Measurements from ENCODE around the gene CASK.
A peak's percentile ranks its signal among the peaks of the same experiment; 100 is the strongest.

The CASK gene

GRCh38 chrX:41718481-41719235 lies 204.7 kb downstream of the CASK start:
- DNase-seq (ENCODE audit: low read depth) = peak; percentile 74
- in situ Hi-C loops (cut with HindIII; ENCODE audit: low sequenced_read_pairs) = no loop called here

GRCh38 chrX:41716767-41717473 lies 206.4 kb downstream of the CASK start:
- in situ Hi-C loops (cut with HindIII; ENCODE audit: low sequenced_read_pairs) = no loop called here
- TF ChIP-seq, protein P1, sequence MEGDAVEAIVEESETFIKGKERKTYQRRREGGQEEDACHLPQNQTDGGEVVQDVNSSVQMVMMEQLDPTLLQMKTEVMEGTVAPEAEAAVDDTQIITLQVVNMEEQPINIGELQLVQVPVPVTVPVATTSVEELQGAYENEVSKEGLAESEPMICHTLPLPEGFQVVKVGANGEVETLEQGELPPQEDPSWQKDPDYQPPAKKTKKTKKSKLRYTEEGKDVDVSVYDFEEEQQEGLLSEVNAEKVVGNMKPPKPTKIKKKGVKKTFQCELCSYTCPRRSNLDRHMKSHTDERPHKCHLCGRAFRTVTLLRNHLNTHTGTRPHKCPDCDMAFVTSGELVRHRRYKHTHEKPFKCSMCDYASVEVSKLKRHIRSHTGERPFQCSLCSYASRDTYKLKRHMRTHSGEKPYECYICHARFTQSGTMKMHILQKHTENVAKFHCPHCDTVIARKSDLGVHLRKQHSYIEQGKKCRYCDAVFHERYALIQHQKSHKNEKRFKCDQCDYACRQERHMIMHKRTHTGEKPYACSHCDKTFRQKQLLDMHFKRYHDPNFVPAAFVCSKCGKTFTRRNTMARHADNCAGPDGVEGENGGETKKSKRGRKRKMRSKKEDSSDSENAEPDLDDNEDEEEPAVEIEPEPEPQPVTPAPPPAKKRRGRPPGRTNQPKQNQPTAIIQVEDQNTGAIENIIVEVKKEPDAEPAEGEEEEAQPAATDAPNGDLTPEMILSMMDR (IDR thresholded peaks at IDR 0.05; ENCODE audit: low read depth, low read length, missing control alignments) = no peak
- no peak for DNase-seq (ENCODE audit: low read depth)
- no peak overlapping the region for H3K4me3 ChIP-seq (ENCODE audit: low read depth, low read length)

More at GRCh38 chrX:41718481-41719235, 204.7 kb downstream of the CASK start:
- no peak overlapping the region for H3K4me3 ChIP-seq (ENCODE audit: low read depth, low read length)
- TF ChIP-seq, protein P1 (IDR thresholded peaks at IDR 0.05; ENCODE audit: low read depth, low read length, missing control alignments) = no peak

- H3K4me3 ChIP-seq (ENCODE audit: low read depth, low read length) = no peak overlapping the region
- in situ Hi-C loops (cut with HindIII; ENCODE audit: low sequenced_read_pairs) = no loop called here
- no peak for DNase-seq (ENCODE audit: low read depth)
- TF ChIP-seq, protein P1 (IDR thresholded peaks at IDR 0.05; ENCODE audit: low read depth, low read length, missing control alignments) = no peak
Observed at GRCh38 chrX:41716222-41716621, 207.1 kb downstream of the CASK start.

DNA sequence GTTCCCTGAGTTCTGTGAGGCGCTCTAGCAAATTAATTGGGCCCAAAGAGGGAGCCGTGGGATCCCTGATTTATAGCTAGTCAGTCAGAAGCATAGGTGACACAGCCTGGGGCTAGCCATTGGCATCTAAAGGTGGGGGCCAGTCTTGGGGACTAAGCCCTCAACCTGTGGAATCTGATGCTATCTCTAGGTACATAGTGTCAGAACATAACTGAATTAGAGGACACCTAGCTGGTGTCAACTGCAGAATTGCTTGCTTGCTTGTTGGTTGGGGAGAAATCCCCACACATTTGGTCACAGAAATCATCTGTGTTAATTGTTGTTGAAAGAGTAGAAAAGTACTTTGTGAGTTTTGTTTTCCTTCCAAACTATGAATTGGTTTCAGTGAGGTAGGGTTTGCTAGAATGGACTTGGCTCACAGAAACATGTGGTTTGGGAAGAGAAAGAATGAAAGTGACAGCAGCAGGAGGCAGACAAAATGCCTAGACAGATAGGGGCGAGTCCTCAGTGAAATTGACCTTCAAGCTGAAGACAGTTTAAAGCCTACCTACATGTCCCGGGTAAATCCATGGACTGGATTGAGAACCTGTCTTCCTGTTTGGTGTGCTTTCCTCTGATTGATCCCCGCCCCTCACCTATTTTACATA lies 212.2 kb downstream of the CASK start:
- no peak for DNase-seq (ENCODE audit: low read depth)
- TF ChIP-seq, protein P1 (IDR thresholded peaks at IDR 0.05; ENCODE audit: low read depth, low read length, missing control alignments) = no peak
- in situ Hi-C loops (cut with HindIII; ENCODE audit: low sequenced_read_pairs) = no loop called here
- no peak overlapping the region for H3K4me3 ChIP-seq (ENCODE audit: low read depth, low read length)

DNA sequence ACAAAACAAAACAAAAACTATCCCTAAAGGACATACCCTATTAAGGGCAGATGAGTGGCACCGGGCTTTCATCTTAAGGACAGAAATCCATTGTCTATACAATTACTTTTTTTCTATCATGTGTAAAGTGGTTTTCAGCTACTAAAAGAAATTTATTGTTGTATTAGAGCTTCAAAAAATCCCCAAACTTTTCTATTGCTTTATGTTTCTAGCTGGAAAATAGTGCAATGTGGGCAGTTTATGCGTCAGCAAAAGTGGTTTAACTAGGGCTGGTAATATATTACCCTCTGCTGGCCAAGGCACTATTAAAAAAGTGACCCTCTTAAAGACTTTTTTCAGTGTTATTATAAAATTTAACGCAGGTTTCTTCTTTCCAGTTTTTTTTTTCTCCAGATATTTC lies 214.9 kb downstream of the CASK start:
- no peak overlapping the region for H3K4me3 ChIP-seq (ENCODE audit: low read depth, low read length)
- TF ChIP-seq, protein P1 (IDR thresholded peaks at IDR 0.05; ENCODE audit: low read depth, low read length, missing control alignments) = no peak
- DNase-seq (ENCODE audit: low read depth) = no peak

DNA sequence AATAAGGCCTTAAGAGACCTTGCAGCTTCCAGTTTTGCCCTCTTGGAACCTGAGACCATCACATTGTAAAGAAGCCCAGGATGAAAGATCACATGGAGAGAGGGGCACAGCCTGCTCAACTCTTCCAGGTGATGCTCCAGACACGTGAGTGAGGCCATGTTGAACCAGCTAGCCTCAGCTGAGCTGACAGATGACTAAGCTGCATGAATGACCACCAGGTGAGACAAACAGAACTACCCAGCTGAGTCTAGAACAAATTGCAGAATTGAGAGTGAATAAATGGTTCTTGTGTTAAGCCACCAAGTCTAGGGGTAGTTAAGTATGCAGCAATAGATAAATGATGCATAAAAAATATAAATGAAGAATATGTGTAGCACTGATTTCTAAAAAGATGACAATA lies 216.1 kb downstream of the CASK start:
- no peak for DNase-seq (ENCODE audit: low read depth)
- H3K4me3 ChIP-seq (ENCODE audit: low read depth, low read length) = no peak overlapping the region
- TF ChIP-seq, protein P1 (IDR thresholded peaks at IDR 0.05; ENCODE audit: low read depth, low read length, missing control alignments) = no peak
- in situ Hi-C loops (cut with HindIII; ENCODE audit: low sequenced_read_pairs) = no loop called here

More for the DNA sequence above, 214.9 kb downstream of the CASK start:
- in situ Hi-C loops (cut with HindIII; ENCODE audit: low sequenced_read_pairs) = no loop called here

Data from astrocyte of the cerebellum (primary cell).